Sigmoid colon (tissue), 7 donors: ENCODE measurements around the gene SF3A1. TPM values are rescaled to one million over a fixed set of nuclear protein-coding genes. Genes with fewer than 3 reads are reported as not detected.

Source experiments
- DNase-seq: peaks from one replicate; pipeline ENCODE4 v3.0.0-alpha.2; 2019
- H3K27ac ChIP-seq, 4 donors: fragments of 200-600 bp; sonication (generic); one replicate each; pipeline ENCODE4 v1.5.1; 2016 to 2019; ENCODE audit warnings: mild to moderate bottlenecking in 1 of 4
- H3K27me3 ChIP-seq, 3 donors: fragments of 200-600 bp; sonication (generic); one replicate each; pipeline ENCODE4 v1.5.1; 2019; ENCODE audit warnings: mild to moderate bottlenecking in 1 of 3
- H3K36me3 ChIP-seq, 4 donors: fragments of 200-600 bp; sonication (generic); one replicate each; pipeline ENCODE4 v1.5.1; 2016 to 2019
- H3K4me1 ChIP-seq, 4 donors: fragments of 200-600 bp; sonication (generic); one replicate each; pipeline ENCODE4 v1.5.1; 2017 to 2019
- H3K4me3 ChIP-seq, 4 donors: fragments of 200-600 bp; sonication (generic); one replicate each; pipeline ENCODE4 v1.5.1; 2017 to 2019; ENCODE audit warnings: mild to moderate bottlenecking in 2 of 4, moderate library complexity in 1 of 4
- H3K9me3 ChIP-seq, 4 donors: fragments of 200-600 bp in 3 of 4; sonication (generic) in 3 of 4; one replicate each; pipeline versions ENCODE4 v1.5.1 to v1.6.1; 2013 to 2019
- EP300 ChIP-seq, 4 donors: sonication (generic); formaldehyde crosslinking; IDR thresholded peaks; one replicate each; pipeline ENCODE4 v1.6.1; 2017; ENCODE audit warnings: antibody characterized with exemption in 4 of 4
- POLR2A ChIP-seq, 2 donors: fragments of 450-650 bp; IDR thresholded peaks; one replicate each; pipeline ENCODE4 v1.6.1; 2016; ENCODE audit warnings: antibody characterized with exemption in 2 of 2, mild to moderate bottlenecking in 2 of 2, moderate library complexity in 2 of 2
- POLR2AphosphoS5 ChIP-seq, 4 donors: sonication (generic); formaldehyde crosslinking; IDR thresholded peaks; one replicate each; pipeline ENCODE4 v1.6.1; 2017; ENCODE audit warnings: antibody characterized with exemption in 4 of 4
- WGBS, 2 donors: extraction: QIAGEN DNeasy Blood & Tissue Kit; methylation state at CpG; one replicate each; pipeline ENCODE4 v1.1.7; 2013; 5-methylcytosine and 5-hydroxymethylcytosine counted together
- intact Hi-C: fragments of 100-400 bp; cut with DNase I; formaldehyde crosslinking; loops from one replicate; pipeline ENCODE4 v1.15.1; 2023
- polyA plus RNA-seq, 3 donors: library from polyadenylated mRNA; stranded (reverse); fragments of 200-250 nt; gene quantifications; one replicate each; pipeline ENCODE4 v1.2.3, GENCODE V29; 2013
- total RNA-seq, 4 donors: library from RNA; depleted of rRNA; stranded (reverse); fragments of >200 nt; gene quantifications; one replicate each; pipeline ENCODE4 v1.1.0, GENCODE V29; 2016
- TF ChIP-seq, protein P1 (sequence below), 4 experiments: fragments of 450-650 bp in 3 of 4; fragments of 200-600 bp in 1 of 4; IDR thresholded peaks; one replicate each; pipeline ENCODE4 v1.5.1; 2016 to 2019; ENCODE audit warnings: antibody characterized with exemption in 4 of 4, mild to moderate bottlenecking in 3 of 4, moderate library complexity in 2 of 4
- donor health status: healthy with polysubstance abuse.
- donor health status: Bipolar disorder and iron deficiency.
- donor health status: healthy.

The SF3A1 gene
- total and polyA plus RNA-seq, 7 donors, result 17.4 to 61.5 (median 25.7) TPM

DNA sequence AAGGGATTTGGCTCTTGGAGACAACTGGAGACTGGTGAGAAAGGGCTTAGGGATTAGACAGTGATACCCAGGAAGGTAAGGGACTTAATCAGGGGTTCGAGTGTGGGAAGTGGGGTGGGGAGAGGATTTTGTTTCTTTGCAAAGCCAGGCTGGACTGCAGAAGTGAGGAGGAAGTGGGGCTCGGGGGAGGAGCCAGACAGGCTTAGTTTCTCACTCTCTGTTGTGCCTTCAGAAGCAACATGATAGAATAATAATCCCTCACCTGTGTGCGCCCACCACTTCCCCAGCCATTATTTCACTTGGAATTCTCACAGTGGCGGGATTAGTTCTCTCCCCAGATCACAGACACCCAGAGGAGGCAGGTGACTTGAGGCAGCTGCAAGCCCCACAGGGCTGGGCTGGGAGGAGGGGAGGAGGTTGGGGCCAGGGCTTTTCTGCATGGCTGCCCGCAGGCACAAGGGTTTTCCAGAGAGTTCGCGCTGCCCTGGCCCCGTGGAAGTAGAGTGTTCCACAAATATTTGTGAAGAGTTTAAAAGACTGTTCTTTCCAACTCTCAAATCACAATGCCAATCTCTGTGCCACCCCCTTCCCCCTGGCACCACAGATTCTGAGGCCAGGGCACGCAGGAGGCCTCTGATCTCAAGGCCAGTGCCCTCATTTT is 36.1 kb upstream of the SF3A1 start:
- Histone ChIP-seq H3K4me1 (peaks cover 0 to 18% (median 15%) of the 10 kb centered on the region in 4 donors), H3K27ac (no peak overlapping the region), H3K9me3 (no peaks in the 10 kb centered on the region), H3K4me3 (no peak overlapping the region), H3K36me3 (no peaks in the 10 kb centered on the region), H3K27me3 (no peaks in the 10 kb centered on the region)
- TF ChIP-seq EP300 (IDR thresholded peaks at IDR 0.05) (no peak), POLR2AphosphoS5 (IDR thresholded peaks at IDR 0.05) (no peak), POLR2A (IDR thresholded peaks at IDR 0.05) (no peak)
- TF ChIP-seq, protein P1, sequence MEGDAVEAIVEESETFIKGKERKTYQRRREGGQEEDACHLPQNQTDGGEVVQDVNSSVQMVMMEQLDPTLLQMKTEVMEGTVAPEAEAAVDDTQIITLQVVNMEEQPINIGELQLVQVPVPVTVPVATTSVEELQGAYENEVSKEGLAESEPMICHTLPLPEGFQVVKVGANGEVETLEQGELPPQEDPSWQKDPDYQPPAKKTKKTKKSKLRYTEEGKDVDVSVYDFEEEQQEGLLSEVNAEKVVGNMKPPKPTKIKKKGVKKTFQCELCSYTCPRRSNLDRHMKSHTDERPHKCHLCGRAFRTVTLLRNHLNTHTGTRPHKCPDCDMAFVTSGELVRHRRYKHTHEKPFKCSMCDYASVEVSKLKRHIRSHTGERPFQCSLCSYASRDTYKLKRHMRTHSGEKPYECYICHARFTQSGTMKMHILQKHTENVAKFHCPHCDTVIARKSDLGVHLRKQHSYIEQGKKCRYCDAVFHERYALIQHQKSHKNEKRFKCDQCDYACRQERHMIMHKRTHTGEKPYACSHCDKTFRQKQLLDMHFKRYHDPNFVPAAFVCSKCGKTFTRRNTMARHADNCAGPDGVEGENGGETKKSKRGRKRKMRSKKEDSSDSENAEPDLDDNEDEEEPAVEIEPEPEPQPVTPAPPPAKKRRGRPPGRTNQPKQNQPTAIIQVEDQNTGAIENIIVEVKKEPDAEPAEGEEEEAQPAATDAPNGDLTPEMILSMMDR (IDR thresholded peaks at IDR 0.05), result no peak
- intact Hi-C loops, result no loop called here
- WGBS, 2 donors, result 61 to 80% methylated on average over 9 of the region's 9 CpGs
- DNase-seq, result no peak

DNA sequence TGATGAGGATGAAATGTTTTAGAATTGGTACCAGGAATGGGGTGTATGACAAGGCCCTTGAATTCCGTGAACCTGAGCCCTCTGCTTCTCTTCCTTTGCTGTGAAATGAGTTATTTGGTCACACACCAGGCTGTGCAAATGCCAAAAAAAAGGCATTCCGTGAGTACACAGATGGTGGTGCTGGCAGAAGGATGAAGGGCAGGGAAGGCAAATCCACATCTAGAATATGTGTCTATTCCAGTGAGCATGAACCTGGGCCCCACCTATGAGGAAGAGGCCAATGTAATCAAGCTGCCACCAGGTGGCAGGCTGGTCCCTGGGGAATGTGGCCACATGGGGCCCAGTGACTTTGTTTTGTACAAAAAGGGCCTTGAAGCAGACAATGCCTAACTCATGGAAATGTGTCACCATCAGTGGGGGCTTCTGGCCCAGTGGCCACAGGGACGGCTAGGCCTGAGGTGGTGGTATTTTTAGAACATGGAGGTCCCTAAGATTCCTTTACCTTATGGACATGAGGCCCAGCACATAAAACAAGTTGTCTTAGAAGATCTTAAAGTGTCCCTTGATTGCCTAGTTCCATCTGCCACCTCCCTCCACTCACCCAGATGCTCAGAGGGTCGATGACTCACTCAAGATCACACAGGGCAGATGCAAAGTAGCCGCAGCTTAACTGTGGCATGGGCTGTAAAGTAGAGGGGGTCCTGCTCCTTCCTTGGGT is 34.4 kb upstream of the SF3A1 start:
- DNase-seq, result no peak

DNA sequence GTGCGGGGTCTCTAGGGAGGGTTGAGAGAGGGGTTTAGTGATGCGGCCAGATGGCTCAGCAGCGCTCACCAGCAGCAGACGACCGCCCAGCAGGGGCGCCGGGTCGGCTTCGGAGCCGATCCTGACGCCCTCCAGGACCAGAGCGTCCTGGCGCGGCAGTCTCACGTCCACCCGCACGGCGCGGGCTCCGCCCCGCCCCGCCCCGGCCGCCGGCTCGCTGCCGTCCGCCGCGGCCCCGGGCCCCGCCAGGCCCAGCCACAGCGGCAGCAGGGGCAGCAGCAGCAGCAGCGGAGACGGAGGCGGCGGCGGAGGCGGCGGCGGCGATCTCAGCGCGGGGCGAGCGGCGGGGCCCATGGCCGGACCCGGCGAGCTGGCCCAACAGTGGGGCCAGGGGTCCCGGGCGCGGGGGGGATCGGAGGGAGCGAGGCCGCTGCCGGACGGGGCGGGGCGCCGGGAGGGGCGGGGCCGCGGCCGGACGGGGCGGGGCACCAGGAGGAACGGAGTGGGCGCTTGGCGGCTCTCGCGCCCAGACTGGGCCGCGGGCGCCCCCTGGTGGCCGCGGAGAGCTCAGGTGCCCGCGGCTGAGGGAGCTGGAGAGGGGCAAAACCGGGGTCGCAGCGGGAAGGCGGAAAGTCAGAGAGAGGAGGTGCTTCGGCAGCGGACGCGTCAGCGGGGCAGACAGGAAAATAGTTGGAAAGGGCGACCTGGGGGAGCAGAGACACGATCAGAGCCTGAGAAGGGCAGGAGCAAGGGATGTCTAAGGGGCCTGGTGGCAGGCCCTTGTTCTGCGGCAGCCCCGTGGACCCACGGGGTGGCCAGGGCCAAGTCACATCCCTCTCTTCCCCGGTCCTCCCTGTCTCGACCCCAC is 30.5 kb upstream of the SF3A1 start, which contains the start of gene RNF215:
TSS of gene RNF215 (minus strand) at position 452 of the 868 bp plus-strand sequence. CDS start at position 354, 98 bp downstream.
- Histone ChIP-seq H3K27me3 (no peaks in the 10 kb centered on the region), H3K9me3 (no peaks in the 10 kb centered on the region), H3K36me3 (peaks cover 0 to 15% (median 3%) of the 10 kb centered on the region in 4 donors), H3K4me3 (peak within 1 kb of the TSS; percentile 46 to 67 (median 62)), H3K27ac (peak within 1 kb of the TSS; percentile 76 to 86 (median 81)), H3K4me1 (peaks cover 3 to 16% (median 14%) of the 10 kb centered on the region in 4 donors)
- DNase-seq, result peak; percentile 88
- intact Hi-C loops, result loop anchor here (1.0 to 5.0 kb wide), 6 partner anchors 30 to 276 kb away; partner anchors contain the start of genes CCDC157 and SF3A1
- WGBS, 2 donors, result 2% methylated on average over 95 of the region's 95 CpGs
- no peak for TF ChIP-seq EP300 (IDR thresholded peaks at IDR 0.05)
- TF ChIP-seq, protein P1 (IDR thresholded peaks at IDR 0.05), result peak; percentile 92 to 94 (median 94)

More for the DNA sequence above, 34.4 kb upstream of the SF3A1 start:
- no peak overlapping the region for H3K27ac ChIP-seq
- no peaks in the 10 kb centered on the region for H3K9me3 ChIP-seq
- intact Hi-C loops, result loop anchor here (1.0 kb wide), 1 partner anchor 94 kb away; no protein-coding TSS in a partner anchor
- peaks cover 3 to 14% (median 12%) of the 10 kb centered on the region in 4 donors for H3K4me1 ChIP-seq
- no peak overlapping the region for H3K4me3 ChIP-seq
- no peaks in the 10 kb centered on the region for H3K27me3 ChIP-seq
- TF ChIP-seq POLR2AphosphoS5 (IDR thresholded peaks at IDR 0.05), result peak in 1 of 4 donors; percentile 16
- no peak for TF ChIP-seq POLR2A (IDR thresholded peaks at IDR 0.05)
- TF ChIP-seq, protein P1 (IDR thresholded peaks at IDR 0.05), result peak; percentile 20 to 76 (median 68)
- TF ChIP-seq EP300 (IDR thresholded peaks at IDR 0.05), result no peak
- no peaks in the 10 kb centered on the region for H3K36me3 ChIP-seq
- 46 to 60% methylated on average over 5 of the region's 5 CpGs for WGBS, 2 donors

DNA sequence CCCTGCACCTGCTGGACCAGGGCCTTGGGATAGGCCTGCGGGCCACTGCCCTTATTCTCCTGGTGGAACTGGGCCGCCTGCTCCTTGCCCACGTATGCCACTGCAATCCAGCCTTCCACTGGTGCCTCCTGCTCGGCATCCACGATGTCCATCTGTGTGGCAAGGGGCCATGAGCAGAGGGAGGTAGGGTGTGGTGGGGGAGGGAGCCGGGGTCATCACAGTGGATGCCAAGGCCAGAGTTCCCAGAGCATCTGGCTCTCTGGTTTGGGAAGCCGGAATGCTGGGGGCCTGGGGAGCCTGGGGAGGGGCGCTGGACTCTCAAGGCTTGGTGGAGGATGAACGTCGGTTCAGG is 29.9 kb upstream of the SF3A1 start:
- peak; percentile 74 for DNase-seq
- intact Hi-C loops, result loop anchor here (2.0 to 5.0 kb wide), 4 partner anchors 30 to 276 kb away; partner anchors contain the start of genes CCDC157 and SF3A1
- Histone ChIP-seq H3K27ac (peak overlapping the region; percentile 76 to 86 (median 81)), H3K9me3 (no peaks in the 10 kb centered on the region), H3K4me3 (peak overlapping the region; percentile 46 to 67 (median 62)), H3K4me1 (peaks cover 3 to 16% (median 14%) of the 10 kb centered on the region in 4 donors), H3K36me3 (peaks cover 0 to 17% (median 3%) of the 10 kb centered on the region in 4 donors), H3K27me3 (no peaks in the 10 kb centered on the region)
- 29 to 35% methylated on average over 10 of the region's 10 CpGs for WGBS, 2 donors
- TF ChIP-seq EP300 (IDR thresholded peaks at IDR 0.05), result no peak
- TF ChIP-seq, protein P1 (IDR thresholded peaks at IDR 0.05), result no peak
- TF ChIP-seq POLR2A (IDR thresholded peaks at IDR 0.05), result no peak
- no peak for TF ChIP-seq POLR2AphosphoS5 (IDR thresholded peaks at IDR 0.05)
